Uterus (tissue), 4 donors: Measurements from ENCODE around the gene SCGB1C2. TPM values are rescaled to one million over a fixed set of nuclear protein-coding genes. Genes with fewer than 3 reads are reported as not detected.
"Not testable (repeated sequence)": the region's sequence is repeated elsewhere in the genome, so short reads cannot be mapped to it uniquely, and the experiment has no call there.

Experiments used
- DNase-seq, 2 donors: peaks; one replicate each; pipeline ENCODE4 v3.0.0-alpha.2; 2019 to 2020
- H3K27ac ChIP-seq, 2 donors: fragments of 200-600 bp; sonication (generic); 1 replicate in 1 of 2; 2 replicates in 1 of 2; pipeline ENCODE4 v1.5.1; 2016 to 2018
- H3K27me3 ChIP-seq, 2 donors: fragments of 200-600 bp; sonication (generic); one replicate each; pipeline ENCODE4 v1.5.1; 2018 to 2019; ENCODE audit warnings: control low read depth in 1 of 2
- H3K36me3 ChIP-seq, 2 donors: fragments of 200-600 bp; sonication (generic); one replicate each; pipeline ENCODE4 v1.5.1; 2019; ENCODE audit warnings: control low read depth in 1 of 2
- H3K4me1 ChIP-seq, 2 donors: fragments of 200-600 bp; sonication (generic); one replicate each; pipeline ENCODE4 v1.5.1; 2018 to 2019; ENCODE audit warnings: control low read depth in 1 of 2
- H3K4me3 ChIP-seq, 2 donors: fragments of 200-600 bp; sonication (generic); 1 replicate in 1 of 2; 2 replicates in 1 of 2; pipeline ENCODE4 v1.5.1; 2018 to 2019; ENCODE audit warnings: mild to moderate bottlenecking in 1 of 2
- H3K9me3 ChIP-seq, 2 donors: fragments of 200-600 bp; sonication (generic); one replicate each; pipeline ENCODE4 v1.5.1; 2019; ENCODE audit warnings: control low read depth in 1 of 2
- POLR2A ChIP-seq, 2 donors: fragments of 450-650 bp; IDR thresholded peaks; one replicate each; pipeline ENCODE4 v1.6.1; 2016; ENCODE audit warnings: antibody characterized with exemption in 2 of 2, mild to moderate bottlenecking in 1 of 2, moderate library complexity in 1 of 2
- intact Hi-C: fragments of 100-400 bp; cut with DNase I; formaldehyde crosslinking; loops from one replicate; pipeline ENCODE4 v1.15.1; 2023; ENCODE audit warnings: low total_unique reads
- total RNA-seq, 4 donors: library from RNA; depleted of rRNA in 3 of 4; stranded (reverse); fragments of >200 nt in 3 of 4; gene quantifications; one replicate each; pipeline versions ENCODE4 v1.1.0 to v1.2.4, GENCODE V29; 2014 to 2023
- TF ChIP-seq, protein P1 (sequence below), 4 experiments: fragments of 200-600 bp in 2 of 4; fragments of 450-650 bp in 2 of 4; sonication (generic) in 2 of 4; IDR thresholded peaks; one replicate each; pipeline ENCODE4 v1.5.1; 2016 to 2019; ENCODE audit warnings: antibody characterized with exemption in 4 of 4, mild to moderate bottlenecking in 2 of 4, moderate library complexity in 1 of 4
- donor health status: DM: yes; HTN: yes; CAD: no.

Gene SCGB1C2
- total RNA-seq, 4 donors from 2014 or later: not detected

DNA sequence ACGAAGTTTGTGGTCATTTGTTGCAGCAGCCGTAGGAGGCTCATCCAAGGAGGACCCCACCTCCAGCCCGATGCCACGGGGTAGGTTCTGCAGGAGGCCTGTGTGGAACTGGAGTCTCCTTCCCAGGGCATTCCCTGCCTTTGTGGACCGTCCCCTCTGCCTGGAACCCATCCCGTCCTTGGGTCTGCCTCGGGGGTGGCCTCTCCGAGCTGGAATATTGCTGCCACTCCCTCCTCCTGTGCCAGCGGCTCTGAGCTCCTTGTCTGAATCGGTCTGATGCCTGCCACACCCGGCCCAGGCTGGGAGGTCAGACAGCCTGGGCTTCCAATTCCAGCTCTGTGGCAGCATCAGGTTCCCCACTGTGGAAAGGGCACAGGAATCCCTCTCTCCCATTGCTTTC is 25.3 kb downstream of the SCGB1C2 start:
- H3K36me3 ChIP-seq: no peaks in the 10 kb centered on the region
- TF ChIP-seq POLR2A (IDR thresholded peaks at IDR 0.05): no peak
- TF ChIP-seq, protein P1, sequence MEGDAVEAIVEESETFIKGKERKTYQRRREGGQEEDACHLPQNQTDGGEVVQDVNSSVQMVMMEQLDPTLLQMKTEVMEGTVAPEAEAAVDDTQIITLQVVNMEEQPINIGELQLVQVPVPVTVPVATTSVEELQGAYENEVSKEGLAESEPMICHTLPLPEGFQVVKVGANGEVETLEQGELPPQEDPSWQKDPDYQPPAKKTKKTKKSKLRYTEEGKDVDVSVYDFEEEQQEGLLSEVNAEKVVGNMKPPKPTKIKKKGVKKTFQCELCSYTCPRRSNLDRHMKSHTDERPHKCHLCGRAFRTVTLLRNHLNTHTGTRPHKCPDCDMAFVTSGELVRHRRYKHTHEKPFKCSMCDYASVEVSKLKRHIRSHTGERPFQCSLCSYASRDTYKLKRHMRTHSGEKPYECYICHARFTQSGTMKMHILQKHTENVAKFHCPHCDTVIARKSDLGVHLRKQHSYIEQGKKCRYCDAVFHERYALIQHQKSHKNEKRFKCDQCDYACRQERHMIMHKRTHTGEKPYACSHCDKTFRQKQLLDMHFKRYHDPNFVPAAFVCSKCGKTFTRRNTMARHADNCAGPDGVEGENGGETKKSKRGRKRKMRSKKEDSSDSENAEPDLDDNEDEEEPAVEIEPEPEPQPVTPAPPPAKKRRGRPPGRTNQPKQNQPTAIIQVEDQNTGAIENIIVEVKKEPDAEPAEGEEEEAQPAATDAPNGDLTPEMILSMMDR (IDR thresholded peaks at IDR 0.05): no peak
- no peaks in the 10 kb centered on the region for H3K9me3 ChIP-seq
- no peak for DNase-seq
- H3K27ac ChIP-seq: no peak overlapping the region
- H3K4me3 ChIP-seq: no peak overlapping the region
- H3K27me3 ChIP-seq: no peaks in the 10 kb centered on the region
- H3K4me1 ChIP-seq: no peaks in the 10 kb centered on the region
- intact Hi-C loops: no loop called here

DNA sequence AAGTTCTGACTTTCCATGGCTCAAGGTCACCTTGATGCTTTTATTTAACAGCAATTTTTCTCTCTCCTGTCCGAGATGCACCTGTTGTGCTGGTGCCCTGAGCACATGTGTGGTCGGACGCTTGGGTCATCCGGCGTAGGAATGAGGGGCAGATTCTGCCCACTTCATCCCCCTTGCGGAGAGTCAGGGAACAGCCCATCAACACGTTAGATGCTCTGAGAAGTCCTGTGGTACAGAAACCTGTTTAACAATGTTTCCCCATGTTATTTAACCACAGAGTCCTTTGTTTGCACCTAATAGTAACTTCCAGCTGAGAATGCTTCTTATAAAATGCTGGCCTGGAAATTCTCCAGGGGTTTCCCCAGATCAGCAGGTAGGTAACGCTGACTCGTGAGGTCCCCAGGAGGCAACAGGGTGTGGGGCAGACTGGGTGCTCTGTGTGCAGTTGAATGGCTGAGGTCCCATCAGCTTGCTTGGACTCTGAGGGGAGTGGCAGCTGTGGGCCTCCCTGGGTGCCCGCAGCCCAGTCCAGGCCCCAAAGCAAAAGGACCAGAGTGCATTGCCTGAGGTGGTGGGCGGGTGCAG is 26.2 kb downstream of the SCGB1C2 start:
- intact Hi-C loops: no loop called here

DNA sequence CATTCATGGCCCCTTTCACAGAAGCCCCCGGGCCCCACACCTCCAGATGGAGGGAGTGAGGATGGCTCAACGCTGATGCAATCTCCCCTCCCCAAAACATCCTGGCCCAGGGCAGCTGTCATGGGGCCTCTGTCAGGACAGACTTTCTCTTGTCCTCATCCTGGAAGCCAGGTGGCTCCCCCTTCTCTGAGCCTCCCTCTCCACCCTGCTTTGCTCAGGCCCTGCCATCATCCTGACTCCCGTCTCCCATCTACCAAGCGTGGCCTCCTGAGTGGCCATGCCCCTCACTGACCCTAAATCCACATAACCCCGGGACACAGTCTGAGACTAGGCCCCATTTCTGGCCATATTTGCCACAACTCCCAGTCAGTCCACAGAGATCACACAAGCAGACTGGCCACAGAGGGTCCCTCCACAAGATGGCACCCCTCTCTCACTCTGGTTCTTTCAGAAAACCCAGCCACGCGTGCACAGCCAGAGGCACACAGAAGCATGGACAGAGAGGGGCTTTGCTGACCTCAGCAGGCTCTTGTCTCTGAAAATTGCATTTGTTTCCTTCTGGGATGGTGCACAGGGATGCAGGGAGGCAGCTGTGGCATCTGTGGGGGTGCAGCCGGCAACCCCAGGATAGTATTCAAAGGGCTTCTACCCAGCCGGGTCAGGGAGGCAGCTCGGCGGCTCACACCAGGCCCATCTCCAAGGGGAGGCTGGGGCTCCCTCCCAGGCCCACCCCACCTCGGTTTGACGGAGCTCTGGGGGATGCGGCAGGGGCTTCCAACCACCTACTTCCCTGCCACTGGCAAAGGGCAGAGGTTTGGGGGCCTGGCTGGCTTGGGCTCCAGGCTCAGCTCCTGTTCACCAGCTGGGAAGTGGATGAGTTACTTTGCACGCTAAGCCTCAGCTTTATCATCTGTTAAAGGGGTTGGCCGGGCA is 27.2 kb downstream of the SCGB1C2 start:
- no peaks in the 10 kb centered on the region for H3K36me3 ChIP-seq
- no peak overlapping the region for H3K27ac ChIP-seq
- no peaks in the 10 kb centered on the region for H3K4me1 ChIP-seq
- intact Hi-C loops: no loop called here
- no peak overlapping the region for H3K4me3 ChIP-seq
- DNase-seq: peak in 1 of 2 donors; percentile 56
- no peaks in the 10 kb centered on the region for H3K27me3 ChIP-seq
- H3K9me3 ChIP-seq: no peaks in the 10 kb centered on the region
- TF ChIP-seq POLR2A (IDR thresholded peaks at IDR 0.05): no peak
- TF ChIP-seq, protein P1 (IDR thresholded peaks at IDR 0.05): peak; percentile 21 to 61 (median 44)

More for the DNA sequence above, 26.2 kb downstream of the SCGB1C2 start:
- H3K9me3 ChIP-seq: no peaks in the 10 kb centered on the region
- H3K4me3 ChIP-seq: no peak overlapping the region
- H3K36me3 ChIP-seq: no peaks in the 10 kb centered on the region
- TF ChIP-seq, protein P1 (IDR thresholded peaks at IDR 0.05): no peak
- TF ChIP-seq POLR2A (IDR thresholded peaks at IDR 0.05): no peak
- H3K4me1 ChIP-seq: no peaks in the 10 kb centered on the region
- H3K27me3 ChIP-seq: no peaks in the 10 kb centered on the region
- no peak overlapping the region for H3K27ac ChIP-seq
- no peak for DNase-seq

DNA sequence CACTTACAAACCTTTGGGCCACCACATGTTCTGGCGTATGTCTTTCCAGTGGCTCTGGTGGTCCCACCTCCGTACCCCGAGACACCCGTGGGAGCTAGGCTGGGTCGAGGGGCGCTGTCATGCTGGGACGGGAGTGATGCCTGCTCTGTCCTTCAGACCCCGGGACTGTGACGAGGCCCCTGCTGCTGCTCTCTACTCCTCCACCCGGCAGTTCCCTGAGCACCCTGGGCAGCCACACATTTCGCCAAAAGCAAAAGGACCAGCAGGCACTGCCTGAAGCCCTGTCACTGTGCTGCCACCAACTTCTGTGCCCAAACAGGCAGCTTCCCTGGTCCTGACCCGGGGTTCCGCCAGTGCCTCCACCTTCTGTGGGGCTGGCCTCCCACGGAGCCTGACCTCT is 28.6 kb downstream of the SCGB1C2 start:
- no peaks in the 10 kb centered on the region for H3K36me3 ChIP-seq
- H3K4me3 ChIP-seq: no peak overlapping the region
- H3K9me3 ChIP-seq: no peaks in the 10 kb centered on the region
- intact Hi-C loops: no loop called here
- no peak for DNase-seq
- TF ChIP-seq, protein P1 (IDR thresholded peaks at IDR 0.05): no peak
- no peak for TF ChIP-seq POLR2A (IDR thresholded peaks at IDR 0.05)
- no peak overlapping the region for H3K27ac ChIP-seq
- no peaks in the 10 kb centered on the region for H3K27me3 ChIP-seq
- H3K4me1 ChIP-seq: no peaks in the 10 kb centered on the region

DNA sequence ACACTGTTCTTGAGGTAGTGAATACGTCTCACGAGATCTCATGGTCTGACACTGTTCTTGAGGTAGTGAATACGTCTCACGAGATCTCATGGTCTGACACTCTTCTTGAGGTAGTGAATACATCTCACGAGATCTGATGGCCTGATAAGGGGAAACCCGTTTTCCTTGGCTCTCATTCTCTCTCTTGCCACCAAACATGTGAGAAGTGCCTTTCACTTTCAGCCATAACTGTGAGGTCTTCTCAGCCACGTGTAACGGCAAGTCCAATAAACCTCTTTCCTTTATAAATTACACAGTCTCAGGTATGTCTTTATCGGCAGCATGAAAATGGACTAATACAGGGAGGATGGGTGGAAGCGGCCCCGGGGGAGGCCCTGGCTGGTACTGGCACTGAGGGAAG is 31.2 kb downstream of the SCGB1C2 start:
- H3K27ac ChIP-seq, DNase-seq, H3K9me3 ChIP-seq, intact Hi-C loops, H3K4me1 ChIP-seq, H3K4me3 ChIP-seq, H3K27me3 ChIP-seq, H3K36me3 ChIP-seq: not testable (repeated sequence)
